COLO668 (cell line): ENCODE measurements around the gene DDOST.

Source experiments
- DNase-seq: peaks from one replicate; lab custom pipeline; 2025; ENCODE audit not compliant: unreplicated experiment; lab: John Stamatoyannopoulos, UW

DDOST gene

GRCh38 chr1:20661207-20662109, at the start of gene DDOST:
TSS of gene DDOST (minus strand) at chr1:20661369. CDS start at chr1:20661350, 19 bp downstream.
- peak; percentile 100 for DNase-seq

GRCh38 chr1:20710469-20711284, 49.5 kb upstream of the DDOST start:
- no peak for DNase-seq

DNA sequence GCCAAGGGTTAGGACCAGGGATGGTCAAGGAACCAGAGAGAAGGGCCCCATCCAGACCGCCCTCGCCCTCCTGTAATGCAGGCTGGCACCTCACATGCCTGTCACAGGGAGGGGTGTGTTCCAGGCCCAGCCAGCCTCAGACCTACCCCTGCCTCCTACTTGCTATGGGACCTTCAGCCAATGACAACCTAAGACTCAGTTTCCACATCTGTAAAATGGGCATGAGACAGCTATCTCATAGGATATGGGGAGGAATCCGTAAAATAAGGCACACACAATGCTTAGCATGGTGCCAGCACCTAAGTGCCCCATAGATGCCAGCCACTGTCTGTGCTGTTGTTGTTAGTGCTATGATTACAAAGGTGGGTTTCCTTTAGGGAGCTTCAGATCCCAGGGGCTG, 48.7 kb upstream of the DDOST start:
- DNase-seq: no peak

DNA sequence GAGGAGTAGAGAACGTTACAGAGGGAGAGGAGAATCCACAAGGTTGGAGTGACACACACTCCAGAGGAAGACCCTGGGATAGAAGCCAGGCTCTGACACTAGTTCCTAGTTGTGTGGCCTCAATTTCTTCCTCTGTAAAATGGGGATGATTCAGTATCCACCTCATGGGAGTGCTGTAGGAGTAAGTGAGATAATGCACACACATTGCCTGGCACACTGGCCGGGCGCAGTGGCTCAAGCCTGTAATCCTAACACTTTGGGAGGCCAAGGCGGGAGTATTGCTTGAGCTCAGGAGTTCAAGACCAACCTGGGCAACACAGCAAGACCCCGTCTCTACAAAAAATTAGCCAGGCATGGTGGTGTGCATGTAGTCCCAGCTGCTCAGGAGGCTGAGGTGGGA, 47.7 kb upstream of the DDOST start:
- DNase-seq: no peak

DNA sequence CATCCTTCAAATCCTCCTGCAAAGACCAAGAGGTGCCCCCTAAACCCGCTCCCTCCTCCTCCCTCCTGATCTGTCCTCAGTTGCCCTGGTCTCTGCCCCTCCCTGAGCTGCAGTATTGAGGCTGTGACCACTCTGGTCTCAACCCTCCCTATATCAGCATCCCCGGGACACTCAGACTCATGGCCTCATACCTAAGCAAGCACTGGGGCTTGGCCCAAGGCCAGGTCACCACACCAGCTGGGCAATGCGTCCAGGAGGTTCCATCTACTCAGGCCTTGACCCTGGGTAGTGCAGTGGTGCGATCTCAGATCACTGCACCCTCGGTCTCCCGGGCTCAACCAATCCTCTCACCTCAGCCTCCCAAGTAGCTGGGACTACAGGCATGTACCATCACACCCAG, 46.9 kb upstream of the DDOST start:
- DNase-seq: no peak

GRCh38 chr1:20706841-20707240, 45.7 kb upstream of the DDOST start:
- no peak for DNase-seq

- no peak for DNase-seq
Measured at GRCh38 chr1:20705203-20705755, 44.1 kb upstream of the DDOST start.

DNA sequence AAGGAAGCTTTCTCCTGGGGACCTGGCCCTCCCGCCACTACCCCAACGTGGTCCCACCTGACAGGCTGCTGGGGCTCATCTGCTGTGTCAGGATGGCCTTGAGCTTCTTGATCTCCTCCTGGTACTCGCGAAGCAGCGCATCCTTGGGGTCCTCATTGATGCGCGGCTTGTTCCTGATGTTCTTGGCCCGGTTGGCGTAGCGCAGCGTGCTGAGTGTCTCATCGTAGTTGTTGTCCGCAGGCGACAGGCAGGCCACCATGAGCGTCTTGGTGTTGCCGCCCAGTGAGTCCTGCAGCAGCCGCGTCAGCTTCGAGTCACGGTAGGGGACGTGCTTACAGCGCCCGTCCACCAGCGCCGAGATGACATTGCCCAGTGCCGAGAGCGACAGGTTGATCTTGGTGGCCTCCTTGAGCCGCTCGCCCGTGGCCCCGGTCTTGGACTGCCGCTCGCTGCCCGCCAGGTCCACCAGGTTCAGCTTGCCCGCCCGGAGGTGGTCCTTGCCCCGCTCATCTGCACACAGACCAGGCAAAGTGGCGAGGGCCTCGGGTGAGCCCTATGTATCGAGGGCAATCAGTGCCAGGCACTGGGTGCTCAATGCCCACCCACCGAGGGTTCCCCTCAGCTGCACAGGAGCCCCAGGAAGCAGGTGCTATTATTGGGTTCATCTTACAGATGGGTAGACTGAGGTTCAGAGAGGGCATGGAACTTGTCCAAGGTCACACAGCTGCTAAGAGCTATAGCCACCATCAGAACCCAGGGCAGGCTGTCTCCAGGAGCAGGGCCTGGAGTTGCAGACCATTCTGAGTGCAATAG, 43.4 kb upstream of the DDOST start:
- DNase-seq: no peak

DNA sequence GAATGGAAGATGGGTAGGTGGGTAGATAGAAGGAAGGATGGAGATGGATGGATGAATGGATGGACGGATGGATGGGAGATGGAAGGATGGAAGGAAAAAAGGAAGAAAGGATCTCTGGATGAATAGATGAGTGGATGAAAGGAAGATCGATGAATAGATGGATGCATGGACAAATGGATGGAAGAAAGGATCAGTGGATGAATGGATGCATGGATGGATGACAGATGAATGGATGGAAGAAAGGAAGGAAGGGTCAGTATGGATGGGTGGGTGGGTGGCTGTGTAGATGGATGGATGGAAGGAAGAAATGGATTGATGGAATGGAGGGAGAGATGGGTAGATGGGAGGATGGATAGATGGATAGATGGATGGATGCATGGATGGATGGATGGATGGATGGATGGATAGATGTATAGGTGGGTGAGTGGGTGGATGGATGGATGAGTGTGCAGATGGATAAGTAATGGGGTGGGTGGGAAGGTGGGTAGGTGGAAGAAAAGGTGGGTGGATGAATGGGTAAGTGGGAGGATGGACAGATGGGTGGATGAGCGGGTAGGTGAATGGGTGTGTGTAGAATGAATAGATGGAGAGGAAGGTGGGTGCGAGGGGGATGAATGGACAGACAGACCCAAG, 42.1 kb upstream of the DDOST start:
- no peak for DNase-seq

GRCh38 chr1:20702416-20702815, 41.2 kb upstream of the DDOST start:
- no peak for DNase-seq

DNA sequence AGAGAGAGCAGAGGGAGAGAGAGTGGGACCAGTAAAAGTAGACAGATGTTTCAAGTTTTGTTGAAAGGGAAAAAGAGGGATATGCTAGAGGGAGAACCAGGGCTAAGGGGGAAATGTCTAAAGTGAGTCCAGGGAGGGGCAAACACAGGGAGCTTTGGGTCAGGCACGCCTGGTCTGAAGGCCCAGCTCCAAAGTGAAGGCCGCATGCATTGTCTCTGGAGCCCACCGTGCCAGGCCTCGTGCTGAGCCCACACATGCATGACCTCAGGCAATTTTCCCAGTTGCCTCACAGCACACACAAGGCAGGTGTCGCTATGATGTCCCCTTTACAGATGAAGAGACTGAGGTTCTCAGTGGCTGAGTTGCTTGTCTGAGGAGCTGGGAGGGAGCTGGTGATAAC, 40.7 kb upstream of the DDOST start:
- DNase-seq: no peak

- DNase-seq: no peak
Measured at GRCh38 chr1:20701446-20701845, 40.3 kb upstream of the DDOST start.

- DNase-seq: no peak
Measured at GRCh38 chr1:20700636-20701215, 39.6 kb upstream of the DDOST start.

DNA sequence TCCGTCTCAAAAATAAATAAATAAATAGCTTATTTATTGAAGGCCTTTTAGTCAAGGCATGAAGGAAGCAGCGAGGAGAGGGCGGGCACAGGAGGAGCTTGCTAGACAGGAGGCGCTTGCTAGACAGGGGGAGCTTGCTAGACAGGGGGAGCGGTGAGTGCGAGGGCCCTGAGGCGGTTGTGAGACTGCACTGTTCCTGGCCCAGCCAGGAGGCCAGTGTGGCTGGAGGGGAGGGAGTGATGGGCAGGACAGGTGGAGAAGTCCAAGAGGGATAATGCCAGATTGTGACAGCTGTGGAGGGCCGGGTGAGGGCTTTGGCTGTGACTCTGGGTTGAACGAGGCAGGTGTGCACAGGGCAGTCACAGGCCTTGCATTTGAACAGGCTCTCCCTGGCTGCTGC, 38.4 kb upstream of the DDOST start:
- DNase-seq: peak; percentile 68

DNA sequence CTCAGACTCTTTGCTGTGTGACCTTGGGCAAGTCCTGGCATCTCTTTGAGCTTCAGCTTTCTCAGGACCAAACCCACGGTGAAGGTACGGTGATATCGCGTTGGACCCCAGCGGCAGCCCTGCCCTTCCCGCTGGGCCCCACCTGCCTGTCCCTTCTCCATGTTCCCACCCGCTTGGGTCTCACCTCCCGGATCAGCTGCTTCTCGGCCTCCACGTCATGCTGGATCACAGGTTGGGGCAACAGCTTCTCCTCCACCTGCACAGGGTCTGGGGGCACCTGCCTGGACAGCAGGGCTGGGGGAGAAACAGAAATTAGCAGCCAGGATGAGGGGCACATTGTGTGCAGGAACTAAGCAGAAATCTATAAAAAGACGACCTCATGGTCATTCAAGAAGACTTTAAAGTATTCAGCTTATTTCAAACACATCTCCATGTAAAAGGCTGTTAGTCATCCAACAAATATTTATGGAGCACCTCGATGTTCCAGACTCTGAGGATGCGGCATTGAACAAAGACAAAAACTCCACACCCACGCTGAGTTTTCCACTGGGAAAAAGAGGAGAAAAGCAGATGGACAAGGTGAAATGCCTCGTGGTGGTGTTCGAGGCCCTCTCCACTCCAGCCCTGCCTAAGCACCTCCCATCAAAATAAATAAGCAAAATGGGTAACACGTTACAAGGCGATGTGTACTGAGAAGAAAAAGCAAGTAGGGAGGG, 37.2 kb upstream of the DDOST start:
- no peak for DNase-seq

DNA sequence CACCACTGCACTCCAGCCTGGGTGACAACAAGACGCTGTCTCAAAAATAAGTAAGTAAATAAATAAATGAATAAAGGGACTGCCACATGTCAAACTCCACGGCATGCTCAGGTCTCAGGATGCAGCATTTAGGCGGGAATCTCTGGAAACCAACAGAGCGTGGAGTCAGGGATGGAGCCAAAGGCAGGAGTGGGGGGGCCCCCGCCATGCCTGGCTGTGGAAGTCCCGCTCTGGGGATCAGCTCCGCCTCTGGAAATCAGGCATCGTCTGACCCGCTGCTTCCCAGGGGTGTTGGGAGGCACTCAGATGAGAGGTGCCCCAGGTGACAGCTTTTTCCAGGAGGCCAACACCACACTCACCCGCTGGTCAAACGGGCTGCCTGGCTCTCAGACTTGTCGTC, 36.4 kb upstream of the DDOST start:
- DNase-seq: no peak

DNA sequence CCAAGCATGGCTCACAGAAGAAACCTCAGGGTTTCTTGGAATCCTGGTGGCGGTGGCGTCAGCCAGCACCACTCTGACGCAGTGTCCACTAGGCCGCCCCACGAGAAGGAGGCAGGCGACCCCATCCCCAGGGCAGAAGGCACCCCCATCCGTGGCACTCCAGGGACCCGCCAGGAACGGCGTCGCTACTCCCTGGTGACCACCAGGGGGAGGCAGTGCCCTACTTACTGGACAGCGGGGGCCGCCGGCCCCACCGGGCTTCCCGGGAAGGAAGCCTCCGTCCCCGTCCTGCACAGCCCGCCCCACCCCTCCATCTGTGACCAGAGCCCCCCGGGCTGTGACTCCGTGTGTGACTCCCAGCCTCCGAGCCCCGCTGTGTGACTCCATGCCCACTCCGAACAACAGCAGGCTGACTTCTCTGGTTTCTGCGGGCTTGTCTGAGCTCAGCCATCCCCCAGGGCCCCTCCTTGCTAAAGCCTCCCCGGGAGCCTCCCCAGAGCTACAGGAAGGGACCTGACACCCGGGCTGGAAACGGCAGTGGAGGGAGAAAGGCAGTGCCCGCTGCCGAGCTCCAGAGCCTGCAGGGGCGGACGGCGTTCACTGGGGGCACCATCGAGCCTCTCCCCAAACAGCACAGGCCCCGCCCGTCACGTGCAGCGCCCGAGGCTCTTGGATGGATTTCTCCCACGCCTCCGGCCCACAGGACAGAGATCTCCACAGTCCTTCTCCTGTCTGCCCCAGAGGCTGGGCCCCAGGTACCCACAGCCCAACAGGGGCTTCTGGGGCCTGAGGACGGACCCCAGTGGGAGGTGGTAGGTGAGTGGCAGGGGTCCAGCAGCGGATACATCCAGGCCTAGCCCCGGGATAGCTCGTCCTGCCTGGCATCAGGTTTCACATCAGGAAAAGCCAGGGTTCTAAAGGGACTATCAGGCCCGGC, 35.5 kb upstream of the DDOST start:
- DNase-seq: peak; percentile 98

GRCh38 chr1:20695515-20695914, 34.3 kb upstream of the DDOST start:
- no peak for DNase-seq
